Effector memory CD4-positive, alpha-beta T cell (primary cell): ENCODE measurements around the gene DSCAML1.

Source experiments
- DNase-seq, 3 donors: peaks; one replicate each; pipeline ENCODE4 v3.0.0-alpha.2; 2020
- H3K27ac ChIP-seq: 2 replicates; pipeline ENCODE4 v1.7.0; 2013; ENCODE audit warnings: mild to moderate bottlenecking, low read length, moderate library complexity; ENCODE audit not compliant: insufficient read depth, poor library complexity, severe bottlenecking
- H3K27me3 ChIP-seq: replicated peaks from 2 replicates; pipeline ENCODE4 v1.7.0; 2013; ENCODE audit warnings: mild to moderate bottlenecking, low read length; ENCODE audit not compliant: insufficient read depth, control insufficient read depth, poor library complexity, severe bottlenecking
- H3K36me3 ChIP-seq: 2 replicates; pipeline ENCODE4 v1.7.0; 2013; ENCODE audit warnings: mild to moderate bottlenecking, low read length, moderate library complexity; ENCODE audit not compliant: control insufficient read depth, insufficient read depth
- H3K4me1 ChIP-seq: 2 replicates; pipeline ENCODE4 v1.7.0; 2013; ENCODE audit warnings: low read length, mild to moderate bottlenecking; ENCODE audit not compliant: control insufficient read depth, insufficient read depth, poor library complexity, severe bottlenecking
- H3K4me3 ChIP-seq: 2 replicates; pipeline ENCODE4 v1.7.0; 2013; ENCODE audit warnings: low read length, low read depth, mild to moderate bottlenecking; ENCODE audit not compliant: insufficient read depth, poor library complexity, severe bottlenecking
- H3K9me3 ChIP-seq: 2 replicates; pipeline ENCODE4 v1.7.0; 2013; ENCODE audit warnings: mild to moderate bottlenecking, low read length, moderate library complexity; ENCODE audit not compliant: control insufficient read depth

DSCAML1 gene

GRCh38 chr11:117662671-117663269 lies 134.2 kb downstream of the DSCAML1 start:
- no peaks in the 10 kb centered on the region for H3K27me3 ChIP-seq

GRCh38 chr11:117662255-117662654 lies 134.8 kb downstream of the DSCAML1 start:
- no peaks in the 10 kb centered on the region for H3K9me3 ChIP-seq
- H3K27ac ChIP-seq, result no peak overlapping the region
- no peak overlapping the region for H3K4me3 ChIP-seq
- no peaks in the 10 kb centered on the region for H3K4me1 ChIP-seq
- H3K27me3 ChIP-seq, result no peaks in the 10 kb centered on the region
- no peak for DNase-seq
- H3K36me3 ChIP-seq, result no peaks in the 10 kb centered on the region

More at GRCh38 chr11:117662671-117663269, 134.2 kb downstream of the DSCAML1 start:
- no peaks in the 10 kb centered on the region for H3K4me1 ChIP-seq
- H3K9me3 ChIP-seq, result no peaks in the 10 kb centered on the region
- H3K27ac ChIP-seq, result no peak overlapping the region
- H3K36me3 ChIP-seq, result no peaks in the 10 kb centered on the region
- no peak for DNase-seq
- H3K4me3 ChIP-seq, result no peak overlapping the region

- DNase-seq, result no peak
These were observed 138.2 kb downstream of the DSCAML1 start for GRCh38 chr11:117658809-117659208.

GRCh38 chr11:117657794-117658193 lies 139.2 kb downstream of the DSCAML1 start:
- H3K9me3 ChIP-seq, result no peaks in the 10 kb centered on the region
- H3K27me3 ChIP-seq, result no peaks in the 10 kb centered on the region
- no peak for DNase-seq
- no peaks in the 10 kb centered on the region for H3K36me3 ChIP-seq
- no peak overlapping the region for H3K27ac ChIP-seq
- H3K4me1 ChIP-seq, result no peaks in the 10 kb centered on the region
- H3K4me3 ChIP-seq, result no peak overlapping the region

More at GRCh38 chr11:117658809-117659208, 138.2 kb downstream of the DSCAML1 start:
- Histone ChIP-seq H3K27me3 (no peaks in the 10 kb centered on the region), H3K9me3 (no peaks in the 10 kb centered on the region), H3K4me1 (no peaks in the 10 kb centered on the region), H3K4me3 (no peak overlapping the region), H3K36me3 (no peaks in the 10 kb centered on the region), H3K27ac (no peak overlapping the region)

- H3K27ac ChIP-seq, result no peak overlapping the region
- H3K9me3 ChIP-seq, result no peaks in the 10 kb centered on the region
- no peak for DNase-seq
- H3K4me1 ChIP-seq, result no peaks in the 10 kb centered on the region
- no peaks in the 10 kb centered on the region for H3K36me3 ChIP-seq
- no peak overlapping the region for H3K4me3 ChIP-seq
- H3K27me3 ChIP-seq, result no peaks in the 10 kb centered on the region
These were observed 142.4 kb downstream of the DSCAML1 start for GRCh38 chr11:117654281-117655255.

- Histone ChIP-seq H3K27ac (no peak overlapping the region), H3K9me3 (no peaks in the 10 kb centered on the region), H3K27me3 (no peaks in the 10 kb centered on the region), H3K4me3 (no peak overlapping the region), H3K36me3 (no peaks in the 10 kb centered on the region), H3K4me1 (no peaks in the 10 kb centered on the region)
- no peak for DNase-seq
These were observed 144.5 kb downstream of the DSCAML1 start for GRCh38 chr11:117652521-117652920.

- Histone ChIP-seq H3K9me3 (no peaks in the 10 kb centered on the region), H3K27ac (no peak overlapping the region), H3K27me3 (no peaks in the 10 kb centered on the region), H3K36me3 (no peaks in the 10 kb centered on the region), H3K4me3 (no peak overlapping the region), H3K4me1 (no peaks in the 10 kb centered on the region)
- no peak for DNase-seq
These were observed 147.5 kb downstream of the DSCAML1 start for GRCh38 chr11:117649296-117650055.

GRCh38 chr11:117647872-117648271 lies 149.1 kb downstream of the DSCAML1 start:
- no peaks in the 10 kb centered on the region for H3K9me3 ChIP-seq
- DNase-seq, result no peak
- H3K27me3 ChIP-seq, result no peaks in the 10 kb centered on the region
- H3K27ac ChIP-seq, result no peak overlapping the region
- H3K36me3 ChIP-seq, result no peaks in the 10 kb centered on the region
- no peaks in the 10 kb centered on the region for H3K4me1 ChIP-seq
- no peak overlapping the region for H3K4me3 ChIP-seq

- no peaks in the 10 kb centered on the region for H3K36me3 ChIP-seq
- H3K27me3 ChIP-seq, result no peaks in the 10 kb centered on the region
These were observed 149.8 kb downstream of the DSCAML1 start for GRCh38 chr11:117647207-117647606.

More at GRCh38 chr11:117647207-117647606, 149.8 kb downstream of the DSCAML1 start:
- no peak for DNase-seq
- Histone ChIP-seq H3K4me1 (no peaks in the 10 kb centered on the region), H3K27ac (no peak overlapping the region), H3K4me3 (no peak overlapping the region), H3K9me3 (no peaks in the 10 kb centered on the region)
